GM12878 (cell line): ENCODE data around the gene TAS1R2.

ENCODE experiments used
- BACH1 ChIP-seq: fragments of 450-650 bp; IDR thresholded peaks from 2 replicates; pipeline ENCODE4 v1.6.1; 2017; ENCODE audit warnings: mild to moderate bottlenecking, borderline replicate concordance
- CREM ChIP-seq: IDR thresholded peaks from 2 replicates; pipeline ENCODE4 v1.6.1; 2014; ENCODE audit warnings: antibody characterized with exemption, low read depth
- EP300 ChIP-seq, 2 experiments: fragments of 150-350 bp in 1 of 2; IDR thresholded peaks; 2 replicates each; pipeline ENCODE4 v1.6.1; 2011 to 2012; ENCODE audit warnings: low read depth in 2 of 2, low read length in 2 of 2, borderline replicate concordance in 1 of 2, improper control_type of control experiment in 1 of 2, inconsistent platforms in 1 of 2; ENCODE audit not compliant: control insufficient read depth in 1 of 2
- EZH2 ChIP-seq: IDR thresholded peaks from 2 replicates; pipeline ENCODE4 v1.6.1; 2012; ENCODE audit warnings: low read depth, mild to moderate bottlenecking, control low read depth, inconsistent platforms, low read length, borderline replicate concordance; ENCODE audit not compliant: control insufficient read depth
- KAT2A ChIP-seq: conservative IDR thresholded peaks from 2 replicates; pipeline ENCODE4 v1.6.1; 2011; ENCODE audit warnings: low read depth, low read length; ENCODE audit not compliant: control insufficient read depth
- POLR2A ChIP-seq: IDR thresholded peaks from 2 replicates; pipeline ENCODE4 v1.6.1; 2011; ENCODE audit warnings: low read depth, mild to moderate bottlenecking, low read length
- POLR2AphosphoS2 ChIP-seq: IDR thresholded peaks from 2 replicates; pipeline ENCODE4 v1.6.1; 2011; ENCODE audit warnings: low read depth, mild to moderate bottlenecking, low read length, improper control_type of control experiment, moderate library complexity
- RCOR1 ChIP-seq: conservative IDR thresholded peaks from 2 replicates; pipeline ENCODE4 v1.6.1; 2012; ENCODE audit warnings: low read depth, low read length, improper control_type of control experiment
- RFX5 ChIP-seq: IDR thresholded peaks from 2 replicates; pipeline ENCODE4 v1.6.1; 2011; ENCODE audit warnings: low read depth, low read length, improper control_type of control experiment
- ZBED1 ChIP-seq: IDR thresholded peaks from 2 replicates; pipeline ENCODE4 v1.6.1; 2016; ENCODE audit warnings: borderline replicate concordance
- TF ChIP-seq, protein P1 (sequence below): IDR thresholded peaks from 2 replicates; pipeline ENCODE4 v1.6.1; 2012; ENCODE audit warnings: low read length, inconsistent platforms
- TF ChIP-seq, protein P2 (sequence below): fragments of 450-650 bp; conservative IDR thresholded peaks from 2 replicates; pipeline ENCODE4 v1.6.1; 2017; ENCODE audit warnings: mild to moderate bottlenecking, moderate library complexity
- TF ChIP-seq, protein P3 (sequence below): IDR thresholded peaks from 2 replicates; pipeline ENCODE4 v1.6.1; 2012; ENCODE audit warnings: low read depth, low read length, improper control_type of control experiment
- TF ChIP-seq, protein P4 (sequence below): fragments of 450-650 bp; IDR thresholded peaks from 2 replicates; pipeline ENCODE4 v1.6.1; 2018; ENCODE audit warnings: mild to moderate bottlenecking, low read depth, moderate library complexity; ENCODE audit not compliant: partially characterized antibody

DNA sequence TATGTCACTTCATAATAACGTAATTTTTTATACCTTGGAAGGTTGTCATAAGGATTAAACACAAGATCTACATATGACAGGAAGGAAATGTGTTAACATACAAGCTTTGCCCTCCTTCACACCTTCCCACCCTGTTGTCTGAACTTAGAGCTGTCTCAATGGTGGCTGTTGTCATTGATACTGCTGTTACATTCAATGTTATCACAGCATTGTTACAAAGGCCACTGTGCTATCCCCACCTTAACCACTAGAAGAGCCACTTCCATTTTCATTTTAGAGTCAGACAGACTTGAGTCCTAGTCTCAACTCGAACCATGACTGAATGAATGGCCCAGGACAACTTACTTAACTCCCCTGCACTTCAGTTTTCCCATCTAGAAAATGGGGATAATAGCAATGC, 31.2 kb downstream of the TAS1R2 start:
- TF ChIP-seq, protein P1, sequence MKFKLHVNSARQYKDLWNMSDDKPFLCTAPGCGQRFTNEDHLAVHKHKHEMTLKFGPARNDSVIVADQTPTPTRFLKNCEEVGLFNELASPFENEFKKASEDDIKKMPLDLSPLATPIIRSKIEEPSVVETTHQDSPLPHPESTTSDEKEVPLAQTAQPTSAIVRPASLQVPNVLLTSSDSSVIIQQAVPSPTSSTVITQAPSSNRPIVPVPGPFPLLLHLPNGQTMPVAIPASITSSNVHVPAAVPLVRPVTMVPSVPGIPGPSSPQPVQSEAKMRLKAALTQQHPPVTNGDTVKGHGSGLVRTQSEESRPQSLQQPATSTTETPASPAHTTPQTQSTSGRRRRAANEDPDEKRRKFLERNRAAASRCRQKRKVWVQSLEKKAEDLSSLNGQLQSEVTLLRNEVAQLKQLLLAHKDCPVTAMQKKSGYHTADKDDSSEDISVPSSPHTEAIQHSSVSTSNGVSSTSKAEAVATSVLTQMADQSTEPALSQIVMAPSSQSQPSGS = no peak
- TF ChIP-seq, protein P2, sequence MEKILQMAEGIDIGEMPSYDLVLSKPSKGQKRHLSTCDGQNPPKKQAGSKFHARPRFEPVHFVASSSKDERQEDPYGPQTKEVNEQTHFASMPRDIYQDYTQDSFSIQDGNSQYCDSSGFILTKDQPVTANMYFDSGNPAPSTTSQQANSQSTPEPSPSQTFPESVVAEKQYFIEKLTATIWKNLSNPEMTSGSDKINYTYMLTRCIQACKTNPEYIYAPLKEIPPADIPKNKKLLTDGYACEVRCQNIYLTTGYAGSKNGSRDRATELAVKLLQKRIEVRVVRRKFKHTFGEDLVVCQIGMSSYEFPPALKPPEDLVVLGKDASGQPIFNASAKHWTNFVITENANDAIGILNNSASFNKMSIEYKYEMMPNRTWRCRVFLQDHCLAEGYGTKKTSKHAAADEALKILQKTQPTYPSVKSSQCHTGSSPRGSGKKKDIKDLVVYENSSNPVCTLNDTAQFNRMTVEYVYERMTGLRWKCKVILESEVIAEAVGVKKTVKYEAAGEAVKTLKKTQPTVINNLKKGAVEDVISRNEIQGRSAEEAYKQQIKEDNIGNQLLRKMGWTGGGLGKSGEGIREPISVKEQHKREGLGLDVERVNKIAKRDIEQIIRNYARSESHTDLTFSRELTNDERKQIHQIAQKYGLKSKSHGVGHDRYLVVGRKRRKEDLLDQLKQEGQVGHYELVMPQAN = no peak
- TF ChIP-seq, protein P3, sequence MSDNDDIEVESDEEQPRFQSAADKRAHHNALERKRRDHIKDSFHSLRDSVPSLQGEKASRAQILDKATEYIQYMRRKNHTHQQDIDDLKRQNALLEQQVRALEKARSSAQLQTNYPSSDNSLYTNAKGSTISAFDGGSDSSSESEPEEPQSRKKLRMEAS = no peak
- TF ChIP-seq EZH2 = no peak
- TF ChIP-seq BACH1 = no peak
- TF ChIP-seq EP300 (IDR thresholded peaks at IDR 0.05; ENCODE audit: borderline replicate concordance in 1 of 2, control insufficient read depth in 1 of 2, low read depth in 2 of 2, low read length in 2 of 2) = no peak
- no peak for TF ChIP-seq RCOR1
- TF ChIP-seq KAT2A = no peak
- TF ChIP-seq POLR2A = no peak
- TF ChIP-seq ZBED1 = no peak
- no peak for TF ChIP-seq CREM
- TF ChIP-seq POLR2AphosphoS2 = no peak
- TF ChIP-seq, protein P4, sequence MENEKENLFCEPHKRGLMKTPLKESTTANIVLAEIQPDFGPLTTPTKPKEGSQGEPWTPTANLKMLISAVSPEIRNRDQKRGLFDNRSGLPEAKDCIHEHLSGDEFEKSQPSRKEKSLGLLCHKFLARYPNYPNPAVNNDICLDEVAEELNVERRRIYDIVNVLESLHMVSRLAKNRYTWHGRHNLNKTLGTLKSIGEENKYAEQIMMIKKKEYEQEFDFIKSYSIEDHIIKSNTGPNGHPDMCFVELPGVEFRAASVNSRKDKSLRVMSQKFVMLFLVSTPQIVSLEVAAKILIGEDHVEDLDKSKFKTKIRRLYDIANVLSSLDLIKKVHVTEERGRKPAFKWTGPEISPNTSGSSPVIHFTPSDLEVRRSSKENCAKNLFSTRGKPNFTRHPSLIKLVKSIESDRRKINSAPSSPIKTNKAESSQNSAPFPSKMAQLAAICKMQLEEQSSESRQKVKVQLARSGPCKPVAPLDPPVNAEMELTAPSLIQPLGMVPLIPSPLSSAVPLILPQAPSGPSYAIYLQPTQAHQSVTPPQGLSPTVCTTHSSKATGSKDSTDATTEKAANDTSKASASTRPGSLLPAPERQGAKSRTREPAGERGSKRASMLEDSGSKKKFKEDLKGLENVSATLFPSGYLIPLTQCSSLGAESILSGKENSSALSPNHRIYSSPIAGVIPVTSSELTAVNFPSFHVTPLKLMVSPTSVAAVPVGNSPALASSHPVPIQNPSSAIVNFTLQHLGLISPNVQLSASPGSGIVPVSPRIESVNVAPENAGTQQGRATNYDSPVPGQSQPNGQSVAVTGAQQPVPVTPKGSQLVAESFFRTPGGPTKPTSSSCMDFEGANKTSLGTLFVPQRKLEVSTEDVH = no peak
- no peak for TF ChIP-seq RFX5
